K562 (cell line): Measurements from ENCODE around the gene TUBB2A. TPM values are rescaled to one million over a fixed set of nuclear protein-coding genes. Genes with fewer than 3 reads are reported as not detected.

Source experiments
- ATF1 ChIP-seq, 2 experiments: fragments of 450-650 bp in 1 of 2; IDR thresholded peaks; 2 replicates each; pipeline ENCODE4 v1.6.1; 2016; ENCODE audit warnings: missing compliant biosample characterization in 1 of 2, missing genetic modification characterization in 1 of 2
- C11orf30 ChIP-seq: fragments of 450-650 bp; IDR thresholded peaks from 2 replicates; pipeline ENCODE4 v1.6.1; 2016; ENCODE audit warnings: low read depth, mild to moderate bottlenecking
- CGGBP1 ChIP-seq: fragments of 250-450 bp; sonication (Bioruptor Pico); IDR thresholded peaks from 2 replicates; pipeline ENCODE4 v1.9.0; 2021; ENCODE audit warnings: mild to moderate bottlenecking
- CHAMP1 ChIP-seq: fragments of 450-650 bp; IDR thresholded peaks from 2 replicates; pipeline ENCODE4 v1.6.1; 2016; ENCODE audit warnings: mild to moderate bottlenecking
- CREB1 ChIP-seq, 2 experiments: sonication (generic) in 1 of 2; formaldehyde crosslinking in 1 of 2; IDR thresholded peaks; 2 replicates each; pipeline versions ENCODE4 v1.6.1 to v1.8.0; 2012 to 2022; ENCODE audit warnings: inconsistent platforms in 1 of 2, mild to moderate bottlenecking in 1 of 2, missing genetic modification reagents in 1 of 2, moderate library complexity in 1 of 2
- ELF1 ChIP-seq: fragments of 200-800 bp; sonication (Bioruptor generic); IDR thresholded peaks from 2 replicates; pipeline ENCODE4 v1.6.1; 2016; ENCODE audit warnings: missing genetic modification characterization, missing compliant biosample characterization
- GTF2E2 ChIP-seq: fragments of 200-800 bp; sonication (Bioruptor generic); IDR thresholded peaks from 2 replicates; pipeline ENCODE4 v1.6.1; 2016; ENCODE audit warnings: missing genetic modification characterization, missing compliant biosample characterization
- HBP1 ChIP-seq: fragments of 450-650 bp; formaldehyde crosslinking; IDR thresholded peaks from 2 replicates; pipeline ENCODE4 v1.4.0; 2022; ENCODE audit warnings: missing genetic modification characterization
- HMBOX1 ChIP-seq: sonication (generic); IDR thresholded peaks from 2 replicates; pipeline ENCODE4 v1.6.1; 2016
- ID3 ChIP-seq, 2 experiments: fragments of 250-450 bp in 1 of 2; fragments of 450-650 bp in 1 of 2; sonication (Bioruptor Pico) in 1 of 2; IDR thresholded peaks; 2 replicates each; pipeline versions ENCODE4 v1.6.1 to v1.8.0; 2016 to 2021; ENCODE audit warnings: mild to moderate bottlenecking in 2 of 2, moderate library complexity in 2 of 2, missing compliant biosample characterization in 1 of 2, missing genetic modification characterization in 1 of 2
- LARP7 ChIP-seq: fragments of 450-650 bp; IDR thresholded peaks from 2 replicates; pipeline ENCODE4 v1.6.1; 2016
- MAFF ChIP-seq: IDR thresholded peaks from 2 replicates; pipeline ENCODE4 v1.6.1; 2012; ENCODE audit warnings: low read length, improper control_type of control experiment
- MTA1 ChIP-seq: fragments of 450-650 bp; IDR thresholded peaks from 2 replicates; pipeline ENCODE4 v1.6.1; 2017; ENCODE audit warnings: borderline replicate concordance
- NCOR1 ChIP-seq: fragments of 450-650 bp; IDR thresholded peaks from 2 replicates; pipeline ENCODE4 v1.6.1; 2016; ENCODE audit warnings: mild to moderate bottlenecking, moderate library complexity
- PATZ1 ChIP-seq: fragments of 250-450 bp; sonication (Bioruptor Pico); IDR thresholded peaks from 2 replicates; pipeline ENCODE4 v1.5.0; 2020; ENCODE audit warnings: mild to moderate bottlenecking, borderline replicate concordance
- POLR2AphosphoS5 ChIP-seq: IDR thresholded peaks from 2 replicates; pipeline ENCODE4 v1.6.1; 2011; ENCODE audit warnings: mild to moderate bottlenecking, low read depth, low read length, moderate library complexity; ENCODE audit not compliant: control insufficient read depth, insufficient read depth
- SMARCA5 ChIP-seq: fragments of 450-650 bp; IDR thresholded peaks from 2 replicates; pipeline ENCODE4 v1.6.1; 2016
- SP1 ChIP-seq: sonication (generic); formaldehyde crosslinking; IDR thresholded peaks from 2 replicates; pipeline ENCODE4 v1.8.1; 2022; ENCODE audit warnings: mild to moderate bottlenecking, missing genetic modification reagents
- TBP ChIP-seq: optimal IDR thresholded peaks from 2 replicates; pipeline ENCODE3; 2011; ENCODE audit warnings: low read depth, low read length, improper control_type of control experiment
- ZBTB17 ChIP-seq: fragments of 450-650 bp; formaldehyde crosslinking; IDR thresholded peaks from 2 replicates; pipeline ENCODE4 v1.4.0; 2020; ENCODE audit warnings: mild to moderate bottlenecking
- ZC3H8 ChIP-seq: fragments of 450-650 bp; IDR thresholded peaks from 2 replicates; pipeline ENCODE4 v1.6.1; 2017
- polyA plus RNA-seq, 8 experiments: library from polyadenylated mRNA; depleted of rRNA in 4 of 8; stranded (reverse) in 5 of 8; unstranded in 3 of 8; fragments of >200 nt; fragmentation: Nextera tagmentation in 2 of 8; fragmentation: Illumina TruSeq in 1 of 8; extraction: Ambion mirVana in 2 of 8; extraction: Trizol in 1 of 8; gene quantifications; 2 replicates each; pipeline versions ENCODE4 v1.2.1 to v1.2.3, GENCODE V29; 2011 to 2014; ENCODE audit warnings: inconsistent platforms in 1 of 8, missing spikeins in 1 of 8
- total RNA-seq, 7 experiments: library from RNA; depleted of rRNA in 6 of 7; stranded (reverse); fragments of >200 nt in 6 of 7; fragmentation: Illumina TruSeq in 2 of 7; extraction: Trizol in 2 of 7; gene quantifications; 2 replicates each; pipeline versions ENCODE4 v1.2.1 to v1.2.3, GENCODE V29; 2011 to 2021; ENCODE audit warnings: low replicate concordance in 1 of 7

Gene TUBB2A
- total and polyA plus RNA-seq, 9 of the 15 experiments (the other 6 are each of a cell fraction or from before 2014, with no cell fraction given), result 3.6 to 92.1 (median 45.6) TPM

GRCh38 chr6:3117912-3118352 is 39.4 kb downstream of the TUBB2A start (continued):
- no peak for TF ChIP-seq CREB1 (IDR thresholded peaks at IDR 0.05)
- no peak for TF ChIP-seq CREB1 (CRISPR knock-in tag; IDR thresholded peaks at IDR 0.05)
- TF ChIP-seq HMBOX1, result peak; percentile 91
- TF ChIP-seq ID3 (CRISPR knock-in tag; IDR thresholded peaks at IDR 0.05), result no peak
- TF ChIP-seq ID3 (tag; IDR thresholded peaks at IDR 0.05), result no peak
- no peak for TF ChIP-seq PATZ1
- TF ChIP-seq ATF1 (CRISPR knock-in tag; IDR thresholded peaks at IDR 0.05), result no peak
- TF ChIP-seq ATF1 (tag; IDR thresholded peaks at IDR 0.05), result no peak
- TF ChIP-seq SP1 (CRISPR knock-in tag), result no peak
- TF ChIP-seq MTA1, result no peak
- TF ChIP-seq ELF1, result no peak
- peak; percentile 71; the same call in 1 of the 2 replicates for TF ChIP-seq CGGBP1 (CRISPR knock-in tag)
- TF ChIP-seq NCOR1, result peak; percentile 48; the same call in 1 of the 2 replicates
- peak; percentile 24; the same call in 1 of the 2 replicates for TF ChIP-seq ZC3H8
- TF ChIP-seq MAFF, result peak; percentile 3; the same call in 1 of the 2 replicates
- 0 out of 2 replicates have a peak, but pooled peaks have one; percentile 30 for TF ChIP-seq GTF2E2 (tag)
- TF ChIP-seq ZBTB17, result 0 out of 2 replicates have a peak, but pooled peaks have one; percentile 13
- no peak for TF ChIP-seq LARP7
- no peak for TF ChIP-seq C11orf30
- TF ChIP-seq HBP1 (CRISPR knock-in tag), result peak; percentile 43; the same call in 1 of the 2 replicates
- TF ChIP-seq POLR2AphosphoS5, result peak; percentile 90
- TF ChIP-seq TBP, result no peak
- TF ChIP-seq CHAMP1, result no peak
- no peak for TF ChIP-seq SMARCA5
